GM21423 (cell line): ENCODE measurements around the gene OMD.
"Not testable (repeated sequence)": the region's sequence is repeated elsewhere in the genome, so short reads cannot be mapped to it uniquely, and the experiment has no call there.

ENCODE experiments used
- ATAC-seq: cut with Tn5 transposase; IDR thresholded peaks from one replicate; pipeline ENCODE4 v1.9.1; 2021; ENCODE audit warnings: mild to moderate bottlenecking, moderate library complexity; ENCODE audit not compliant: unreplicated experiment

The OMD gene

DNA sequence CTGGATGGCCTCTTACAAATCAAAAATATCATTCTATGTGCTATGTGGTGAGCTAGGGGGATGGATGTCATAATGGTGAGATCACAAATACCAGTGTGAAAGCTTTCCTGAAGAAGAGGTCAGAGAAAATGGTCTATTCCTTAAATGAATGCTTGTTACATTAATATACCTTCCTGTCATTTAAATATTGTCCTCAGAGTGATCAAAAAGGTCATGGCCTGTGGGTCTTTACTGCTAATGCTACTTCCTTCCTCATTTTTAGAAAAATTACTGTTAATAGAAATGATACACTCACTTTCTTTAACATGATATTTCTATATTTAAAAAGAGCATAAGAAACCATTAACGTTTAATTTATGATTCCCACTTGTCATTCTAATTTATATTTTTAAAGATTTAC lies 9.7 kb downstream of the OMD start:
- ATAC-seq, result no peak

DNA sequence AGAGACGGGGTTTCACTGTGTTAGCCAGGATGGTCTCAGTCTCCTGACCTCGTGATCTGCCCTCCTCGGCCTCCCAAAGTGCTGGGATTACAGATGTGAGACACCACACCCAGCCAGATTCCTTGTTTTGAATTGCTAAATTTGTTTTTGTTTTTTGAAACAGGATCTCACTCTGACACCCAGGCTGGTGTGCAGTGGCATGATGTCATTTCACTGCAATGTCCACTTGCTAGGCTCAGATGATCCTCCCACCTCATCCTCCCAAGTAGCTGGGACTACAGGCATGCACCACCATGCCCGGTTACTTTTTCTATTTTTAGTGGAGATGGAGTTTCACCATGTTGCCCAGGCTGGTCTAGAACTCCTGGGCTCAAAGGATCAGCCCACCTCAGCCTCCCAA lies 13.1 kb downstream of the OMD start:
- not testable (repeated sequence) for ATAC-seq

GRCh38 chr9:92408747-92409478 lies 15.4 kb downstream of the OMD start:
- ATAC-seq, result no peak

DNA sequence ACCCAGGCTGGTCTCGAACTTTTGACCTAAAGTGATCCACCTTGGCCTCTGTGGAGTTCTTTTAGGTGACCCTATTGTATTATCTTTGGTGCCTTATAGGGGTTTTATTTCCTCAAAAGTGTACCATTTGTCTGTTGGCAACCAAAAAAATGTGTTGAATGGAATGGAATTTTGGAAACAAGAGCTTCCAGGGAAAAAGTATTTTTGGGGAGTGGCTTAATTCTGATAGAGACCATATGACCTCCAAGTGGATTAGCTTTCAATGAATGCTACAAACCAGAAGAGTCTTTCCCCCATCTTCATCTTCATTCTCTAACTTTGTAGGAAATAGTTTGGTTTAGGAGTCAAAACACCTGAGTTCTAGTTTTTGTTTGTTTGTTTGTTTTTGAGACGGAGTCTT lies 16.5 kb downstream of the OMD start:
- no peak for ATAC-seq

DNA sequence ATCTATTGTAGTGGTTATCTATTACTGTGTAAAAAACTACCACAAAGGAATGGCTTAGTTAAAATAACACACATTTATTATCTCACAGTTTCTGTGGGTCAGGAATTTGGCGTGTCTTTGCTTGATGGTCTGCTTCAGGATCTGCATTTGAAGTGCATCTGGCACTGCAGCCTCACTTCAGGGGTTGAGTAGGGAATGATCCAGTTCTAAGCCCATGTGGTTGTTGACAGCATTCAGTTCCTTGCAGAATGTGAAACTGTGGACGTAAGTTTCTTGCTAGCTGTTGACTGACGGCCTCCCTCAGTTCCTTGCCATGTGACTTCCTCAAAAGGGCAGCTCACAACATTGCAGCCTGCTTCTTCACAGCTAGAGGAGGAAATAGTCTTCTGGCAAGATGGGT lies 17.8 kb downstream of the OMD start:
- peak; percentile 86 for ATAC-seq

- no peak for ATAC-seq
Observed at GRCh38 chr9:92405818-92406217, 18.5 kb downstream of the OMD start.

DNA sequence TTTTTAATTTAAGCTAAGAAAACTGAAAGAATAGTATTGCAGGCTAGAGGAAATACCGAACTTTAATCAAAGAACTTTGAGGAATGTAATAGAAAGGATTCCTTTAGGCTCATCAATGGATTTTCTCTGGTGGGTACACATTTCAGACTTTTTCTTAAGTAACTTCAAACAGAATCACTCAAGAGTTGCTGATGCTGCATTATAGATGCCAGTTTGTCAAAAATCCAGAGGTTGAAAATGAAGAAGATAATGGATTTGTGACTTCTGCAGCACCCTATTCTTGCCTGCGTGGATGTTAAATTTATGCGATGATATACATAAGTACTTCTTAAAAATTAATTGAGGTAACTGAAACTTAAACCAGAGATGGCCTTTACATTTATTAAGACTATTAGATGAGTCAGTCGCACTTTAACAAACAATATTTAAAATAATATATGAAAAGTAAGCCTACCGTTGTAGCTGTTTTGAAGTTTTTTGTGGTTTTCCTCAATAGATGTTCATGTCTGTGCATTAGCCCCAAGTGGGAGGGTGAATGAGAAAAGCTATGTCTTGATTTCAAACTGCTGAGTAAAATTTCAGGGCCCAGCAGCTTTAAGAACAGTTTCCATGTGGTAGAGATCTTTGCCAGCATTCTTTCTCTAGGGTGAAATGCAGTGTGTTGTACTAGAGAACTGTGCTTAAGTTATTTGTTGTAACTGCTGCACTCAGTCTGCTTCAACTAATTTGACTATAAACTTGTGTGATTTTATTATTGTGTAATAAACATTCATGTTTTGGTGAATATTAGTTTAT lies 20.0 kb downstream of the OMD start, which contains the start of gene OGN:
Gene OGN, minus strand, starts transcription at position 537 of the 795 bp plus-strand sequence. CDS start 1,171 bp downstream, outside the sequence.
- no peak for ATAC-seq

- ATAC-seq, result no peak
Observed at GRCh38 chr9:92402826-92403745, 21.2 kb downstream of the OMD start.

DNA sequence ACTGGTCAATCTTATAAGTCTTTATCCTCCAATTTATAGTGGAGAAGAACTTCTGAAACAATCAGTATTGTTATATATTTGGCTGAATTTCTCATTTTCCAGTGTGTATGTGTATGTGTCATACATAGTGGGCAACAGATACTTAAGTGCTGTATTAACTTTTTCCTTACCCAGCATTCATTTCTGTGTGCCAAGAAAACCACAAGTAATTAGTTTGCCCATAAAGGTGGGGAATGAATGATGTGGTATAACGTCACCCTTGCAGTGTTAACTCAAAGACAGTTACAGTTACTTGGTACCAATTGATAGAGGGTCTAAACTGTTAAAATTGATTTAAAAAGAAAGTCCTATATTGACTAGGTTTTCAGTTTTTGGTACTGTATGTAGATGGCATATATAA lies 21.9 kb downstream of the OMD start:
- no peak for ATAC-seq

GRCh38 chr9:92397853-92398252 lies 26.4 kb downstream of the OMD start:
- ATAC-seq, result no peak

GRCh38 chr9:92395617-92396016 lies 28.7 kb downstream of the OMD start:
- no peak for ATAC-seq

DNA sequence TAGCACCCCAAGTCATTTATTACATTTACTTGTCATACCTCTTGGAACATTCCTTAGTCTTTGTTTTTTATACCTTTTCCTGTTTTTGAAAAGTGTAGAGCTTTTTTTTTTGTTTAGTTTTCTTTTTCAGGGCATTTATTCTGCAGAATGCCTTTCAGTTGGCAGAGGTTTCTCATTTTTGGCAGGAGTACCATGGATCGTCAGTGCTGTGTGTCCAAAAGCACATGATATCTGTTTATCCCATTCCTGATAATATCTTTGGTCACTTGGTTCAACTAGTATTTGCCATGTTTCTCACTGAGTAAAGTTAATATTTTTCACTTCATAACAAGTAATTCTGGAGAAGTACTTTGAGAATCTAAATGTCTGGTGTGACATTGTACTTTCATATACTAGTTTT lies 30.6 kb downstream of the OMD start:
- no peak for ATAC-seq

- no peak for ATAC-seq
Observed at GRCh38 chr9:92392690-92393089, 31.6 kb downstream of the OMD start.

- ATAC-seq, result no peak
Observed at GRCh38 chr9:92385953-92386352, 38.3 kb downstream of the OMD start.

DNA sequence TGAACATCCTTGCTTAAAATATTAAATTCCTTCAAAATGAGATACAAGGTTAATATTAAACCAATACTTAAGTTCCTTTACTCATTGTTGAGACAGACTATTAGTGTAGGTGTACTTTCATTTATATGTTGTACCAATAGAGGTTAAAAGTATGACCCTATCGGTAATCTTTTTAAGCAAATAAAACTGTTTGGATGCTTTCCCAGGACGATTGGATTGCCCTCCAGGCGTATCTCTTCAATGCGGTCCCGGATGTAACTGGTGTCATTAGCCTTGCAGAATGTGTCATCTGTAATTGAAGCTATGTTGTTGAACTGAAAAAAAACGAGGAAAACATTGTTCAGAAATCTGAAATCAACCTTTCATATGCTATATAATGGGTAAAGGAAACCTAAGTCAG lies 38.8 kb downstream of the OMD start:
- ATAC-seq, result no peak

GRCh38 chr9:92385001-92385400 lies 39.3 kb downstream of the OMD start:
- ATAC-seq, result no peak

DNA sequence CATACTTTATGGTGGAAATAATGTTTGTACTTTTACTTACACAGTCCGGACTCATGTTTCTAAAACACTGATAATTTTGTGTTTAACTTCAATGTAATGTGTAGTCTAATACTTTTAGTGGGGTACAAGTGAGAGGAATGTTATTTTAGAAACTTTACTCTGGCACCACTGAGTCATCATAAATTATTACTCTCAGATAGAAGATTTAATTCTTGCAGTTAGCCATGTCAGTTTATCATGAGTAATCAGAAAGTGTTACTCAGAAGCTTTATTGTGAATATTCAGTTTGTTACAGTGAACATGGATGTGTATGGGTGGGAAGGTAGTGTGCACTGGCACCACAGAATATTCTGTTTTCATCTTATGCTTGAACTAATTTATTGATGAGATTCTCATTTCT lies 39.9 kb downstream of the OMD start:
- ATAC-seq, result no peak

DNA sequence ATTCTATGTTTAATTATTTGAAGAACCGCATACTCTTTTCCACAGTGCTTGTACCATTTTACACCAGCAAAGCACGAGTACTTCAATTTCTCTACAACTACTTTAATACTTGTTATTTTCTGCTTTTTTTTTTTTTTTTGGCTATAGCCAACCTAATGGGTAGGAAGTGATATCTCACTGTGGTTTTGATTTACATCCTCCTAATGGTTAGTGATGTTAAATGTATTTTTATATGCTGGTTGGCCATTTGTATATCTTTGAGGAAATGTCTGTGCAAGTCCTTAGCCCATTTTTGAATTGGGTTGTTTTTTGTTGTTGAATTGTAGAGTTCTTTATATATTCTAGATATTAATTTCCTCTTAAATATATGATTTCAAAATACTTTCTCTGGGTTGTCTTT lies 42.5 kb downstream of the OMD start:
- ATAC-seq, result no peak

DNA sequence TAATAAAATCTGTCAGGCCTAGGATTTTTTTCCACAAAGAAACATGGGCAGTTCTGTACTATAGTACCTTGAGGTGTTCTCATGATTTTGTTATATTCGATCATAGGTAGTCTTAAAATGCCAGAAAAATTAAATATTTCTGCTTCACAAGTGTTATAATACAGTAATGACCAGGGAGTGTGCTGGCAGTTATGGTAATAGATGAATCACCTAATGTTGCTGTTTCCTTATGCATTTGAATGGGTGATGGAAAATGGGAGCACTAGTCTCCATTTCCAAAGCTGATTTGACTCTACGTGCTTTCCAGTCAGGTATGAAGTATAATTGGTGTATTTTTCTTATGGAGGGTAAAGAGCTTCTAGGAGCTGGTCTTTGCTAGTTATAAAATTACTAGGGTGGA lies 43.7 kb downstream of the OMD start:
- no peak for ATAC-seq

GRCh38 chr9:92378865-92379560 lies 45.3 kb downstream of the OMD start:
- no peak for ATAC-seq

DNA sequence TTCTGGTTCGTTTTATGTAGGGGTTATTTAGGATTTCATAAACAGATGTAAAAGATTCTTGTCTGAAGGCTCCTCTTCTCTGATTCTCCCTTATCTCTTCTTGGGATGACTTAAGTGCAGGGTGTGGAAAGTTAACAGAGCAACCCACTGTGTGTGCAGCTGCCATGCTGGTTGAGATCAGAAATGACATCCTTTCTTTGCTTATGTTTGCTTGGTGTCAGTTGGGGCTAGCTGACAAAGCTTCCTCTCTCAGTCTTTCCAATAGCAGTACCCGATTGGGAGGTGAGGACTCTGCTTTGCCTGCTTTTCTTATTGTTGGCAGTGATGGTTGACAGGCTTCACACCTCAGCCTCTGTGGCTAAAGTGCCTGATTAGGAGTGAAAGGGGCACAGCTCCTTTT lies 46.4 kb downstream of the OMD start:
- ATAC-seq, result no peak
